OCI-LY1 (cell line): Measurements from ENCODE around the gene HPS3.
"Not testable (repeated sequence)": the region's sequence is repeated elsewhere in the genome, so short reads cannot be mapped to it uniquely, and the experiment has no call there.

Source experiments
- CTCF ChIP-seq: fragments of 200-600 bp; sonication (generic), shearing (Covaris generic); IDR thresholded peaks from 2 replicates; pipeline ENCODE4 v1.5.1; 2017; ENCODE audit warnings: mild to moderate bottlenecking, antibody characterized with exemption, low read length, moderate library complexity, mixed read lengths
- EZH2 ChIP-seq: fragments of 200-600 bp; sonication (generic), shearing (Covaris generic); IDR thresholded peaks from 2 replicates; pipeline ENCODE4 v1.8.0; 2017; ENCODE audit warnings: borderline replicate concordance, mixed run types, mild to moderate bottlenecking, antibody characterized with exemption, low read length, moderate library complexity, mixed read lengths

- TF ChIP-seq CTCF, EZH2: not testable (repeated sequence)
Measured at GRCh38 chr3:149219380-149220121, 90.1 kb downstream of the HPS3 start.
